ENCODE measurements around the gene IFT22.
A peak's percentile ranks its signal among the peaks of the same experiment; 100 is the strongest.
"Not testable (repeated sequence)": the region's sequence is repeated elsewhere in the genome, so short reads cannot be mapped to it uniquely, and the experiment has no call there.

Gene IFT22

GRCh38 chr7:101321491-101322401, at the start of gene IFT22:
TSS of gene IFT22 (minus strand) at chr7:101321812. CDS start at chr7:101321709, 103 bp downstream.
- DNase-seq = peak; percentile 60 to 84

- no peak for DNase-seq
Observed at GRCh38 chr7:101370836-101371235, 49.2 kb upstream of the IFT22 start.

GRCh38 chr7:101368422-101369165, 47.0 kb upstream of the IFT22 start:
- DNase-seq = no peak

- DNase-seq = no peak
Observed at GRCh38 chr7:101367676-101368075, 46.1 kb upstream of the IFT22 start.

GRCh38 chr7:101365956-101366355, 44.3 kb upstream of the IFT22 start:
- no peak for DNase-seq

- DNase-seq = peak in 1 of 2 experiments; percentile 43
Observed at GRCh38 chr7:101363734-101364374, 42.2 kb upstream of the IFT22 start.

GRCh38 chr7:101363196-101363733, 41.7 kb upstream of the IFT22 start:
- DNase-seq = no peak

DNA sequence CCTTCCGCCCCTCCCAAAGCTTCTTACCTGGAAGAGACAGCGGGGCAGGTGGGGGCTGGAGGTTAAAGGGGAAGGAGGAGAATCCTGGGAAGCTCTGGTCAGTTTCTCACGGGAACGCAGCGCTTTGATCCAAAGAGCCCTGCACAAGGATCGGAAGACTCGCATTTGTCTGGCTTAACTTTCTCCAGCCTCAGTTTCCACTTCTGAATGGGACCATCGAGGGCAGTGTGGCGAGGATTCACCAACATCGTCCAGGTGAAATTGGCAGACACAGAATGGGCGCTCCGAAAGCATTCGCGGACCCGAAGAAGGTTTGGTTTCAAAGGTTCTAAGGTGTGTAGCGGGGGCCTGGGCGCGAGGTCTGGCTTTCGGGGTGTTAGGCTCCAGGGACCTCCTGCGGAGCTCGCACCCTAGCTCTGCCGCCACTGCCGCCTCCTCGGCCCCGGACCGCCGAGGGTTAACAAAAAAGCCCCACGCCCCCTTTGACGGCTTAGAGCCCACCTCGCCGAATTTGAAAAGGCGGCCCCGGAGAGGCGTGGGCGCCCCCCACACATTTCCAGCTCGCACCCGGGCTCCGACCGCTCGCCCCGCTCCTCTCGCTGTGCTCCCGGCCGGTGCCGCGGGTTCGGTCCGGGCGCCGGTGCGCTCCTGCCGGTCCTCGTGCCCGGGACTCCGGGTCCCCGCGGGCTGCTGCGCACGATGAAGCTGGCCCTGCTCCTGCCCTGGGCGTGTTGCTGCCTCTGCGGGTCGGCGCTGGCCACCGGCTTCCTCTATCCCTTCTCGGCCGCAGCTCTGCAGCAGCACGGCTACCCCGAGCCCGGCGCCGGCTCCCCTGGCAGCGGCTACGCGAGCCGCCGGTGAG, 41.0 kb upstream of the IFT22 start, which contains the start of gene COL26A1:
Gene COL26A1 (plus strand): TSS at position 542 of the 862 bp plus-strand sequence. CDS start 158 bp downstream, at position 700.
- no peak for DNase-seq

DNA sequence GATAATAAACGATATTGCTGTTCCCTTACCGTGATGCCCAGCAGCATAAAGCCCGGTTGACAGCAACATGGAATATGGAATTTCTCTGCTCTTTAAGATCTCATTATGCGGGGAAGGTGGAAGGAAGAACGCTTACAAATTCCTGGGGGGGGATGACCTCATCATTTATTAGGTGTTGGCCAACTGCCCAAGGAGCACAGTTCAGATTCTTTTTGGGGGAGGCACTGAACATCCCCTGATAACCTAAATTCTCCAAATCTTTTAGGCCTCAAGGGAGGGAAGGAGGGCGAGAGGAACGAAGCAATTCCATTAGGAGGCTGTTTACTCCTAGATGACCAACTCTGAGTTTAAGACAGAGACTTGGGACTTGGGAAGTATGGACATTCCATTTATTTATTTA, 35.8 kb upstream of the IFT22 start:
- no peak for DNase-seq

GRCh38 chr7:101352920-101353308, 31.3 kb upstream of the IFT22 start:
- DNase-seq = no peak

DNA sequence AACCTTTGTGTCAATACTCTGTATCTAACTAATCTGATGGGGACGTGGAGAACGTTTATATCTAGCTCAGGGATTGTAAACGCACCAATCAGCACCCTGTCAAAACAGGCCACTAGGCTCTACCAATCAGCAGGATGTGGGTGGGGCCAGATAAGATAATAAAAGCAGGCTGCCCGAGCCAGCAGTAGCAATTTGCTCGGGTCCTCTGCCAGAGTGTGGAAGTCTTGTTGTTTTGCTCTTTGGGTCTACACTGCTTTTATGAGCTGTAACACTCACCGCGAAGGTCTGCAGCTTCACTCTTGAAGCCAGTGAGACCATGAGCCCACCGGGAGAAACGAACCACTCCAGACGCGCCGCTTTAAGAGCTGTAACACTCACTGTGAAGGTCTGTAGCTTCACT, 27.7 kb upstream of the IFT22 start:
- DNase-seq = not testable (repeated sequence)

DNA sequence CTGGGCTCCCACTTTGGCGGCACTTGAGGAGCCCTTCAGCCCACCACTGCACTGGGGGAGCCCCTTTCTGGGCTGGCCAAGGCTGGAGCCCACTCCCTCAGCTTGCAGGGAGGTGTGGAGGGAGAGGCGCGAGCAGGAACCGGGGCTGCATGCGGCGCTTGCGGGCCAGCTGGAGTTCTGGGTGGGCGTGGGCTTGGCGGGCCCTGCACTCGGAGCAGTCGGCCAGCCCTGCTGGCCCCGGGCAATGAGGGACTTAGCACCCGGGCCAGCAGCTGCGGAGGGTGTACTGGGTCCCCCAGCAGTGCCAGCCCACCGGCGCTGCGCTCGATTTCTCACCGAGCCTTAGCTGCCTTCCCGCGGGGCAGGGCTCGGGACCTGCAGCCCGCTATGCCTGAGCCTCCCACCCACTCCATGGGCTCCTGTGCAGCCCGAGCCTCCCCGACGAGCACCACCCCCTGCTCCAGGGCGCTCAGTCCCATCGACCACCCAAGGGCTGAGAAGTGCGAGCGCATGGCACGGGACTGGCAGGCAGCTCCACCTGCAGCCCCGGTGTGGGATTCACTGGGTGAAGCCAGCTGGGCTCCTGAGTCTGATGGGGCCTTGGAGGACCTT, 26.9 kb upstream of the IFT22 start:
- not testable (repeated sequence) for DNase-seq

GRCh38 chr7:101347477-101347876, 25.9 kb upstream of the IFT22 start:
- no peak for DNase-seq

DNA sequence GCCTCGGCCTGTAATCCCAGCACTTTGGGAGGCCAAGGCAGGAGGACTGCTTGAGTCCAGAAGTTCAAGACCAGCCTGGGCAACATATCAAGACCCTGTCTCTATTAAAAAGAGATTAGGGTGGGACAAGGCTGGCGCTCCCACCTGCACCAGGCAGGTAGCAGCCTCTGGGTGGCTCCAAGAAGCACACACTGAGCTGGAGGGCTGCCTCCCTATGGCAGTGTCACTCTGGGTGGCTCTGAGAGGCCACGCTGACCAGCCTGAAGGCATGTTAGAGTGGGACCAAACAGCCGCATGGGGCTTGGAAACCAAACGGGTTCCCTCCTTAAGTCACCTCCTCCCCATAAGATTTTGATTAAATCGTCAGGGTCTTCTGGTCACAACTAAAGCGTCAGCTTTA, 21.3 kb upstream of the IFT22 start:
- no peak for DNase-seq

GRCh38 chr7:101340379-101340778, 18.8 kb upstream of the IFT22 start:
- no peak for DNase-seq

DNA sequence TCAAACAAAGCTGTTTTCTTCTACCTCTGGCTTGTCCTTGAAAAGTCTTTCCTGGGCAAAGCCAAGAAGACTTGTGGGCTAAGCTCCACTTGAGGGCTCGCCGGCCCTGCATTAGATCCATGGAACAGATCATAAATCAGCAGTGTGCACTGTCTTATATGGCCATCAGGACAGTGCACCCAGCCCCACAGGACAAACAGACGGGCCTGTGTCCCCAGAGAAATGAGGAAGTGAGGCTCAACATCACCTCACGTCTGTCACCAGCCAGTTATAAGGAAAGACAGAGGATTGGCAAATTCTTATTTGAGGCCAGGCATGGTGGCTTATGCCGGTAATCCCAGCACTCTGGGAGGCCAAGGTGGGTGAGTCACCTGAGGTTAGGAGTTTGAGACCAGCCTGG, 12.3 kb upstream of the IFT22 start:
- DNase-seq = no peak

DNA sequence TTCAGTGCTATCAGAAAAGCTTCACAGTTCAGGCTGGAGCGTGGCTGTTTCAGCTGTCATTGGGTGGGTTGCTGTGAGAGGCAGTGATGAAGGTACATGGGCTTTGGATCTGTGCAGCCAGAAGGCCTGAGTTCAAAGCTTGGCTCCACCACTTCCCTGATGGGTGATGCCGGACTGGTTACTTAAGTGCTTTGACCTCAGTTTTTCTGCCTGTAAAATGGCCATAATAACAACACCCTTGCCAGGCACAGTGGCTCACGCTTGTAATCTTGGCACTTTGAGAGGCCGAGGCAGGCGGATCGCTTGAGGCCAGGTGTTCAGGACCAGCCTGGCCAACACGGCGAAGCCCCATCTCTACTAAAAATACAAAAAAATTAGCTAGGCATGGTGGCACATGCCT, 10.4 kb upstream of the IFT22 start:
- no peak for DNase-seq

DNA sequence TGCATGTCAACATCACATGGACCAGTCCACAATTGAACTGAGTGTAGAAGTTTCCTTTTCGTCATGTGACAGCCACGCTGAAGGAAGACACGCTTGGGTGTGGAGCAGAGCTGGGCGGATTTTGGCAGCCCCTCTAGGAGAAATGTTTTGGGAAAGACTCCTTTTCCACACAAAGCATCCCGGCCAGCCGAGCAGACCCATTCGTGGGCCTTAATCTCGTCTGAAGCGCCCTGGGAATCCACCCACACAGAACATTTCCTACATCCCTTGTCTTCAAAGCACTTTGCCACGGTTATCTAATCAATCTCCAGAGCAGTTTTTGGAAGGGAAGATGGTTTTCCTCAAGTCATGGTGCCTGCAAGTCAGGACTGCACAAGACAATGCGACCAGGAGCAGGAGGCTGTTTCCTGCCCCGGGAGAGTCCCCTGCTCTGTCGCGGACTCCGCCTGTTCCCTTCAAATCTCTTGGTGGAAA, 8.4 kb upstream of the IFT22 start:
- DNase-seq = no peak

DNA sequence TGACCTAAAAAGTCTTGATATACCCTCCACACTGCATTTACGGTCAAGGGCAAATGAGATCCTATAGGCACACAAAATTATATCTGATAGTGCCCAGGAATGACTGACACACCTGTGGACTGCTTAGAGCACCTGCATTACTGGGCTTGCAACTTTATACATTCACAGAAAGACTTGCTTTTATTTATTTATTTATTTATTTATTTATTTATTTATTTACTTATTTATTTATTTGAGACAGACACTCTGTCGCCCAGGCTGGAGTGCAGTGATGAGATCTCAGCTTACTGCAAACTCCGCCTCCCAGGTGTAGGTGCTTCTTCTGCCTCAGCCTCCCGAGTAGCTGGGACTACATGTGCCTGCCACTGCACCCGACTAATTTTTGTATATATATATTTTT, 6.5 kb upstream of the IFT22 start:
- no peak for DNase-seq

- no peak for DNase-seq
Observed at GRCh38 chr7:101319401-101319800, 2.2 kb downstream of the IFT22 start.

GRCh38 chr7:101315336-101315735, 6.3 kb downstream of the IFT22 start:
- DNase-seq = peak in 1 of 2 experiments; percentile 32
